Neural cell (in vitro differentiated cells): ENCODE measurements around the gene TSPAN32. TPM values are rescaled to one million over a fixed set of nuclear protein-coding genes. Genes with fewer than 3 reads are reported as not detected.
"Not testable (repeated sequence)": the region's sequence is repeated elsewhere in the genome, so short reads cannot be mapped to it uniquely, and the experiment has no call there.

Experiments used
- H2AFZ ChIP-seq: fragments of 200-600, 300-800 bp; sonication (generic), shearing (Covaris generic); 2 replicates; pipeline ENCODE4 v1.6.0; 2014; ENCODE audit warnings: low read depth, mild to moderate bottlenecking, antibody characterized with exemption, low read length, moderate library complexity
- H3F3A ChIP-seq: fragments of 200-600 bp; shearing (Covaris generic); 2 replicates; pipeline ENCODE4 v1.6.1; 2016; ENCODE audit warnings: mild to moderate bottlenecking, moderate library complexity, mixed read lengths, antibody characterized with exemption, low read length; ENCODE audit not compliant: insufficient read depth, poor library complexity, severe bottlenecking
- H3K27ac ChIP-seq: fragments of 200-600, 300-800 bp; sonication (generic), shearing (Covaris generic); 2 replicates; pipeline ENCODE4 v1.5.1; 2014; ENCODE audit warnings: mild to moderate bottlenecking, low read length, moderate library complexity
- H3K27me3 ChIP-seq: fragments of 300-800, 200-600 bp; sonication (generic), shearing (Covaris generic); 2 replicates; pipeline ENCODE4 v1.6.0; 2014; ENCODE audit warnings: mild to moderate bottlenecking, low read depth, low read length, moderate library complexity; ENCODE audit not compliant: insufficient read depth
- H3K36me3 ChIP-seq: fragments of 300-800, 200-600 bp; sonication (generic), shearing (Covaris generic); 2 replicates; pipeline ENCODE4 v1.5.1; 2014; ENCODE audit warnings: mild to moderate bottlenecking, antibody characterized with exemption, low read length, moderate library complexity; ENCODE audit not compliant: insufficient read depth
- H3K4me2 ChIP-seq: fragments of 300-800, 200-600 bp; sonication (generic), shearing (Covaris generic); 2 replicates; pipeline ENCODE4 v1.6.0; 2014; ENCODE audit warnings: mild to moderate bottlenecking, low read length
- H3K4me3 ChIP-seq: fragments of 300-800, 200-600 bp; sonication (generic), shearing (Covaris generic); 2 replicates; pipeline ENCODE4 v1.5.1; 2014; ENCODE audit warnings: mild to moderate bottlenecking, low read length, moderate library complexity
- H3K79me2 ChIP-seq: fragments of 200-600 bp; shearing (Covaris generic); replicated peaks from 2 replicates; pipeline ENCODE4 v1.6.0; 2014; ENCODE audit warnings: mild to moderate bottlenecking, low read length, moderate library complexity; ENCODE audit not compliant: insufficient read depth
- H3K9ac ChIP-seq: fragments of 300-800, 200-600 bp; sonication (generic), shearing (Covaris generic); 2 replicates; pipeline ENCODE4 v1.6.1; 2016; ENCODE audit warnings: mild to moderate bottlenecking, low read length, mixed read lengths
- H3K9me2 ChIP-seq: fragments of 200-600 bp; shearing (Covaris generic); 2 replicates; pipeline ENCODE4 v1.6.1; 2016; ENCODE audit warnings: mild to moderate bottlenecking, low read length, mixed read lengths; ENCODE audit not compliant: insufficient read depth
- H3K9me3 ChIP-seq: fragments of 200-600, 300-800 bp; sonication (generic), shearing (Covaris generic); 2 replicates; pipeline ENCODE4 v1.6.1; 2016; ENCODE audit warnings: mild to moderate bottlenecking, mixed run types, low read length, moderate library complexity, mixed read lengths
- H4K20me1 ChIP-seq: fragments of 200-600 bp; shearing (Covaris generic); 2 replicates; pipeline ENCODE4 v1.6.1; 2016; ENCODE audit warnings: mild to moderate bottlenecking, mixed run types; ENCODE audit not compliant: insufficient read depth
- CTCF ChIP-seq: fragments of 450-650 bp; IDR thresholded peaks from 2 replicates; pipeline ENCODE4 v1.5.1; 2014; ENCODE audit warnings: antibody characterized with exemption, mild to moderate bottlenecking, moderate library complexity; ENCODE audit not compliant: poor library complexity, severe bottlenecking
- EP300 ChIP-seq: fragments of 450-650 bp; conservative IDR thresholded peaks from 2 replicates; pipeline ENCODE4 v1.6.1; 2014; ENCODE audit warnings: antibody characterized with exemption, mild to moderate bottlenecking, moderate library complexity; ENCODE audit not compliant: poor library complexity, severe bottlenecking
- EZH2 ChIP-seq: fragments of 200-600, 300-800 bp; shearing (Covaris generic), sonication (generic); IDR thresholded peaks from 2 replicates; pipeline ENCODE4 v1.6.1; 2014; ENCODE audit warnings: antibody characterized with exemption, low read length, borderline replicate concordance, mild to moderate bottlenecking; ENCODE audit not compliant: insufficient read depth, poor library complexity, severe bottlenecking
- MXI1 ChIP-seq: fragments of 450-650 bp; conservative IDR thresholded peaks from 2 replicates; pipeline ENCODE4 v1.6.1; 2014; ENCODE audit warnings: antibody characterized with exemption, mild to moderate bottlenecking; ENCODE audit not compliant: poor library complexity, severe bottlenecking
- POLR2AphosphoS5 ChIP-seq: IDR thresholded peaks from 2 replicates; pipeline ENCODE4 v1.6.1; 2012
- REST ChIP-seq: IDR thresholded peaks from 2 replicates; pipeline ENCODE4 v1.6.1; 2012; ENCODE audit warnings: borderline replicate concordance
- SMC3 ChIP-seq: fragments of 450-650 bp; conservative IDR thresholded peaks from 2 replicates; pipeline ENCODE4 v1.6.1; 2014; ENCODE audit warnings: antibody characterized with exemption, mild to moderate bottlenecking, moderate library complexity; ENCODE audit not compliant: poor library complexity
- TAF1 ChIP-seq: IDR thresholded peaks from 2 replicates; pipeline ENCODE4 v1.6.1; 2012; ENCODE audit warnings: low read depth
- polyA plus RNA-seq: library from polyadenylated mRNA; depleted of rRNA; stranded (reverse); fragments of >200 nt; gene quantifications from 2 replicates; pipeline ENCODE4 v1.2.3, GENCODE V29; 2014

TSPAN32 gene
- polyA plus RNA-seq, 1 donor from 2014 or later = not detected

- no peak overlapping the region for H3K4me2 ChIP-seq
- no peak for TF ChIP-seq CTCF
- TF ChIP-seq EZH2 = no peak
- no peak for TF ChIP-seq MXI1
- TF ChIP-seq TAF1 = no peak
- no peak for TF ChIP-seq REST
- no peak for TF ChIP-seq EP300
- no peak for TF ChIP-seq POLR2AphosphoS5
- H3K27ac ChIP-seq = no peak overlapping the region
- H3K9ac ChIP-seq = no peak overlapping the region
- no peak overlapping the region for H2AFZ ChIP-seq
- H3K79me2 ChIP-seq = no peaks in the 10 kb centered on the region
- no peaks in the 10 kb centered on the region for H4K20me1 ChIP-seq
- H3K27me3 ChIP-seq = no peaks in the 10 kb centered on the region
- H3F3A ChIP-seq = no peaks in the 10 kb centered on the region
- H3K9me3 ChIP-seq = no peaks in the 10 kb centered on the region
- H3K36me3 ChIP-seq = no peaks in the 10 kb centered on the region
- no peaks in the 10 kb centered on the region for H3K9me2 ChIP-seq
- H3K4me3 ChIP-seq = no peak overlapping the region
These were observed 28.9 kb downstream of the TSPAN32 start for GRCh38 chr11:2330696-2331095.

- no peak overlapping the region for H3K4me3 ChIP-seq
- H3K36me3 ChIP-seq = no peaks in the 10 kb centered on the region
- no peaks in the 10 kb centered on the region for H3K9me3 ChIP-seq
- no peak overlapping the region for H3K9ac ChIP-seq
- H3F3A ChIP-seq = no peaks in the 10 kb centered on the region
- no peaks in the 10 kb centered on the region for H4K20me1 ChIP-seq
- no peaks in the 10 kb centered on the region for H3K79me2 ChIP-seq
- H3K27me3 ChIP-seq = no peaks in the 10 kb centered on the region
- no peak overlapping the region for H3K27ac ChIP-seq
- no peaks in the 10 kb centered on the region for H3K9me2 ChIP-seq
- no peak overlapping the region for H2AFZ ChIP-seq
- TF ChIP-seq SMC3 (no peak), TAF1 (no peak)
- no peak overlapping the region for H3K4me2 ChIP-seq
These were observed 29.6 kb downstream of the TSPAN32 start for GRCh38 chr11:2331404-2331803.

DNA sequence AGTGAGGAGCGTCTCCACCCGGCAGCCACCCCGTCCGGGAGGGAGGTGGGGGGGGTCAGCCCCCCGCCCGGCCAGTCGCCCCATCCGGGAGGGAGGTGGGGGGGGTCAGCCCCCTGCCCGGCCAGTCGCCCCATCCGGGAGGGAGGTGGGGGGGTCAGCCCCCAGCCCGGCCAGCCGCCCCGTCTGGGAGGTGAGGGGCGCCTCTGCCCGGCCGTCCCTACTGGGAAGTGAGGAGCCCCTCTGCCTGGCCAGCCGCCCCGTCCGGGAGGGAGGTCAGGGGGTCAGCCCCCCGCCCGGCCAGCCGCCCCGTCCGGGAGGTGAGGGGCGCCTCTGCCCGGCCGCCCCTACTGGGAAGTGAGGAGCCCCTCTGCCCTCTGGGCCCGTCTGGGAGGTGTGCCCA lies 30.8 kb downstream of the TSPAN32 start:
- H3K4me2 ChIP-seq, H3K27me3 ChIP-seq, H3K9ac ChIP-seq, H3K27ac ChIP-seq, H3K9me3 ChIP-seq, H3F3A ChIP-seq, H2AFZ ChIP-seq, H3K79me2 ChIP-seq, H4K20me1 ChIP-seq, H3K36me3 ChIP-seq, H3K9me2 ChIP-seq, H3K4me3 ChIP-seq: not testable (repeated sequence)

GRCh38 chr11:2333486-2334205 lies 31.8 kb downstream of the TSPAN32 start:
- H3K4me2 ChIP-seq, H2AFZ ChIP-seq, H3F3A ChIP-seq, H4K20me1 ChIP-seq, H3K27me3 ChIP-seq, H3K27ac ChIP-seq, H3K4me3 ChIP-seq, H3K9me2 ChIP-seq, H3K79me2 ChIP-seq, H3K36me3 ChIP-seq, H3K9me3 ChIP-seq, H3K9ac ChIP-seq: not testable (repeated sequence)

DNA sequence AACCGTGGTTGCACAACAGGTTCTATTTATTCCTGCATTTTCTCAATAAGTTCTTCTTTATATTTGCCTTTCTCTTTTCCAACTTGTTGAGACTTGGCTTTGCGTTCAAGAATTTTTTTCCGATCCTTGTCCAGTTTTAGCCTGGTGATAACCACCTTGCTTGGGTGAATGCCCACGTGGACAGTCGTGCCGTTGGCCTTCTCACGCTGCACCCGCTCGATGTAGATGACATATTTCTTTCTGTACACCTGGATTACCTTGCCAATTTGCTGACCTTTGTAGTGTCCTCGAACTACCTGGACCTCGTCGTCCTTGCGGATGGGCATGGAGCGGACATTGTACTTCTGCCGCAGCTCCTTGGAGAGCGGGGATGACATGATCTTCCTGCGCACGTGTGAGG lies 33.5 kb downstream of the TSPAN32 start:
- H3K36me3 ChIP-seq, H3K9me3 ChIP-seq, H3K4me2 ChIP-seq, H3K4me3 ChIP-seq, H4K20me1 ChIP-seq, H3K9me2 ChIP-seq, H3K27me3 ChIP-seq, H2AFZ ChIP-seq, H3K27ac ChIP-seq, H3K79me2 ChIP-seq, H3K9ac ChIP-seq, H3F3A ChIP-seq: not testable (repeated sequence)
